Stimulated activated CD4-positive, alpha-beta T cell treated with anti-CD3 and anti-CD28 coated beads, TNF-alpha, amount 100 ng/mL, for 4 hours (primary cell): Measurements from ENCODE around the gene SLC22A13.
"Not testable (repeated sequence)": the region's sequence is repeated elsewhere in the genome, so short reads cannot be mapped to it uniquely, and the experiment has no call there.

Source experiments
- DNase-seq, 3 experiments: peaks; one replicate each; pipeline ENCODE4 v3.0.0-alpha.2; 2020; ENCODE audit warnings: low read depth in 3 of 3

Gene SLC22A13

DNA sequence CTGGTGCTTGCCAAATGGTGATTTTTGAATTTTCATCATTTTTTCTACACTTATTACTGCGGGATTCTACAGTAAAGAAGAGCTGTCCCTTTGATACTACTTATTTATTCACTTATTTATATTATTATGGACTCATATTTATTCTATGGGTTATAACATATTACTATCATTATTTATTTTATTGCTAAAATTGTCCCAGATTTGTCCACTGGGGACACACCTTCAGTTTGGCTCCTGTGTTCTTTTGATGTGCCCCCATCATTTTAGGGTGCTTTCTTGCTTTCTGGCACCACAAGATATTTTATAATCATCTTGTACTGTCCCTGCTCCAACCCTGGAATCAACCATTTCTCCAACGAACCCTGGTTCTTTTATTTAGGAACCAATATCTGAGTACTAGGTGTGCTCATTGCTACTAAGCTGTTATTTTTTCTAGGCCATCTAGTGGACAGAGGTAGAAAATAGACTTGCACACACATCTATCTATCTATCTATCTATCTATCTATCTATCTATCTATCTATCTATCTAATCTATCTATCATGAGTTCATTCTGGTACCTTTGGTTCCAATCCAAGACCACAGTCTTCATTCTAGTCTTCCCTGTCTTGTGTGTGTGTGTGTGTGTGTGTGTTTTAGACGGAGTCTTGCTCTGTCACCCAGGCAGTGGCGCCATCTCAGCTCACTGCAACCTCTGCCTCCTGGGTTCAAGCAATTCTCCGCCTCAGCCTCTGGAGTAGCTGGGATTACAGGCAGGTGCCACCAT, 32.5 kb downstream of the SLC22A13 start:
- no peak for DNase-seq

- DNase-seq: no peak
These were observed 41.3 kb downstream of the SLC22A13 start for GRCh38 chr3:38306941-38307340.

- no peak for DNase-seq
These were observed 42.0 kb downstream of the SLC22A13 start for GRCh38 chr3:38307599-38307998.

- DNase-seq: no peak
These were observed 42.8 kb downstream of the SLC22A13 start for GRCh38 chr3:38308456-38308855.

- no peak for DNase-seq
These were observed 45.9 kb downstream of the SLC22A13 start for GRCh38 chr3:38311476-38311875.

DNA sequence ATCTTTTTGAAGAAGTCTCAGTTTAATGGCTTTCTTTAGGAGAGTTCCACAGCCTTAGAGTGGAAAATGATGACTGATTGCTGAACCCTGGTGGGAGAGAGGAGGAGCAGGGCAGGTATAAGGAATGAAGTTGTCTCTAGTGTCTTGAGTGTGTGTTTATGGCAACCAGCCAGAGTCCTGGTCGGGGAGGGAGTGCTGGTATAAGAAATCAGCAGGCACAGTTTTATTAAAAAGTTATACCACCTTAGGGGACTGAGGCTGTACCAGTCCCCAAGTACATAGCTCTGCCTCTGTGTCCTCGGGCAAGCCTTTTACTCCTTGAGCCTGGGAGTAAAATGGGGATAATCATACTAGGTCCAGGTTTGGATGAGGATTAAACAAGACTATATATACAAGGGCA, 46.3 kb downstream of the SLC22A13 start:
- DNase-seq: no peak

DNA sequence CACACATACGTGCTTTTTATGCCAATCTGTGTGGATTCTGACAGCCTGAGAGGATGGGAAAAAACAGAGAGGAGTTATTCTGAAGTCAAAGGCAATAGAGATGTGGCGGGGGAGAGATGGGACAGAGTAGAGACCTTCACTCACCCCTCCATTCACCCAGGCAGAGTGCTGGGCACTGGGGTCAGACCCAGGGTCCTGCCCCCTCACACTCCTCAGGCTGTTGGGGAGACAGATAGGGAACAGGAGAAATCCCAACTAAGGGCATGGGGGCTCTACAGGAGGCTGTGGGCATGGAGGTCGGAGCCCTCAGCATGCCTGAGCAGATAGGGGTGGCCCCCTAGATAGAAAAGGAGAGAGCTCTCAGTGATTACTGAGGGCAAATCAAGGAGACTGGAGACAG, 46.7 kb downstream of the SLC22A13 start:
- no peak for DNase-seq

DNA sequence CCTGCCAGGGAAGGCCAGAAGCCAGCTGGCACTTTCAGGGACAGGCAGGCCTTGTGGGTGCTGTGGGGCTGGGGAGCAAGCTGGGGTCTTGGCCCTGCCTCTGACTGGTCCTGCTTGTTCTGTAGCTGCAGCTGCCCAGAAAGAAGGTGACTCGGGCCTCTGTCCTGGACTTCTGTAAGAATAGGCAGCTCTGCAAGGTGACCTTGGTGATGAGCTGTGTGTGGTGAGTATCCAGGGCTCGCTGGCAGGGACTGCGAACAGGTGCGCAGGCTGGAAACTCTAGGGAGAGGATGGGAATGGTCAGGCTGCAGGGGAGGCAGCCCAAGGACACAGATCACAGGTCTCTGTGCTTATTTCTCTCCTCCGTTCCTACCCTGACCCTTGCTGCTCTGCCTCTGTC, 47.7 kb downstream of the SLC22A13 start:
- DNase-seq: no peak

- no peak for DNase-seq
These were observed 48.1 kb downstream of the SLC22A13 start for GRCh38 chr3:38313695-38314094.

DNA sequence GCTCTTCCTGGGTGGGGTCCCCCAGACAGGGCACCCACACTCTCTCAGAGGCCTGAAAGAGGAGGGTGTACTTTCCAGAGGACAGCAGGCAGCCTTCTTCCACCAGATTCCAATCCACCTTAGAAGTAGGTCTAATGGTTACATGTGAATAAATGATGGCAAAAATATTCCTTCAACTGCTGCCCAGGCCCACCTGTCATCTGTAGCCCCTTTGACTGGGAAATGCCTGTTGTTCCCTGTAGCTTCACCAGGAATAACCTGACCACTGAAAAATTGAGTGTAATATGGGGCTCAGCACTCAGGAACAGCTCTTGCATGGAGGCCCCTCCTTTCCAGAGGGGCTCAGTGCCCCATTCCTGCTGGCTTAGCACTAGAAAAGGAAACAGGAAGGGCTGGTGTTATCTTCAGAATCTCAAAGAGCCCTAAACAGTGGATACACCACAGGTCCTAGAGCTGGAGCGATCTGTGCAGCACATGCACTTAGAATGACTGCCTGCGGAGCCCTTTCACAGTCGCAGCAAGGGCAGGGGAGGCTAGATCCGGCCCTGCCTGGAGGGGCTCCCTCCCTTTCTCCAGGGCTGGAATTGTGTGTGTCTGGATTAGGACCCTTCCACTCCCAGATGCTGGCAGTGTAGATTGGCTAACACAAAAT, 48.6 kb downstream of the SLC22A13 start:
- no peak for DNase-seq

DNA sequence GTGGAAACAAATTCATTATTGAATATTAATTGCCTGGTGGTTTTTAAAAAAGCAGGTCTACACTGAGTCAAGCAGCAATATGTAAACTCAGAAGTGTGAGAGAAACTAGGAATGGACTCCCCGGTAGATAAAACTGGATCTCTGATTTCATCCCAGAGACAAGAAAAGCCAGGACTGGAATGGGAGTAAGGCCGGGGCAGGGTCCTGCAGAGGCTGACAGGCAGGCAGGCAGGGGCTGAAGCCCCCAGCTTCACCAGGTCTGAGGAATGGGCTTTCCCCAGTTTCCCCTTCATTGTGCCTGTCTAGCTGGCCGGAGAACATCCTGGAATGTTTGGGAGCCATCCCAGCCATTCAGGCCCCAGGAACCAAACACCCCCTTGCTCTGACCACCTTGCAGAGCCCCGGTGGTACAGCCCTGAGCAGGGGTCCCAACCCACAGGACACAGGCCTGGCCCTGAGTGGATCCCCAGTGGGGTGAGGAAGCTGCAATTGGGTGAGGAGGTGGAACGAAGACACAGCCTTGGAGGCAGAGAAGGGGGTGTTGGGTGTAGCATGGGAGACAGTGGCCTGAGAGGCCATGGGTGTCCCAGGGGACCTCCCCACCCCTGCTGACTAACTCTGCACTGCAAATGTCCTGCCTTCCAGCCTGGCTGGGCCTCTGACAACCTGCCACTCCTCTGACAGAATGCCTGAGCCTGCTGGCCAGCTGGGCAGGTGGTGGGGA, 49.3 kb downstream of the SLC22A13 start:
- DNase-seq: no peak

DNA sequence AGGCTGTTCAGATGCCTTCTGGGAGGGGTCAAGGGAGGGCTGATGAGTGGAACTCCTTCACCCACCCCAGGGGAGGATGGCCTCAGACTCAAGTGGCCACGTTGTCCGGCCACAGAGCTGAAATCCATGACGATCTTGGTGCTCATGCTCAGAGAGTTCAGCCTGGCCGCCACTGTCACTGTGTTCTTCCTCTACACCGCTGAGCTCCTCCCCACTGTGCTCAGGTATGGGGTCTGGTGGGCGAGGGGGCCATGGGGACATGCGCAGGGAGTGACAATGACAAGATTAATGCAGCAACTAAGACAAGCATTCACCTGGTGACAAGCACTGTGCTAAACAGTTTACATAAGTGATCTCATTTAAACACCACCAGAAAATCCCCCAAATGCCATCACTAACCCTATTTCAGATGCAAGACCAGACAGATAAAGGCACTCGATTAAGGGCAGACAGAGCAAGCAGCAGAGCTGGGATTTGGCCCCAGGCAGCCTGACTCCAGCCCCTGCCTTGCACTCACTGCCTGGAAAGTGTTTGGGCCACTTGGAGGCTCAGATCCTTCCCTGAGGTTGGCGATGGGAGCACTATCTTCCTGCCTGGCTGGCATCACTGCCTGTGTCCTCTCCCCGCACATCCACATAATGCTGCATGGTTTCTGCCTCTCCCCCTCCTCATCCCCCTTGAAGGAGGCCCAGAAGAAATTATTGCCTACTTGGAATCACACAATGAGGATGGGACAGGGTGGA, 50.0 kb downstream of the SLC22A13 start:
- no peak for DNase-seq

GRCh38 chr3:38316356-38317191, 51.0 kb downstream of the SLC22A13 start:
- DNase-seq: no peak

DNA sequence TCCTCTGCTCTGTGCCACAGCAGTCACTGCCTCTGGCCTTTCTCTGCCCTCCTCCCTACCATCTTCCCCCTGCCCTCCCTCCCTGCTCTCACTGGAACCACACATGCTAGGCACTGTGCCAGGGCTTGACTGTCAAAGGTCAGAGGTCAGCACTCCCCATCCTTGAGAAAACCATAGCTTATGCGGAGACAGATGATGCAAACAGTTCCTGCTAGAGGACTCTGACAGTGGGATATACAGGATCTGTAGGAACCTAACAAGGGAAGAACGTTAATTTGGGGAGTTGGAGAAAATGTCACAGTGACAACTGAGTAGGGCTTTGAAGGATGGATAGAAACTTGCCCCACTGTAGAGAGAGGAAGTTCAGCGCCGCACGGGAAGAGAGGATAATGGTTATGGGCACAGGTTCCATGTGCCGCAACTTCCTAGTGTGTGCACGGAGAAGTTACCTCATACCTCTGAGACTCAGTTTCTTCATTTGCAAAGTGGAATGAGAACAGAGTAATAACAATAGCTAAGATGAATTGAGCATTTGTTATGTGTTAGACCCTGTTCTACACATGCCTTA, 51.7 kb downstream of the SLC22A13 start:
- no peak for DNase-seq

DNA sequence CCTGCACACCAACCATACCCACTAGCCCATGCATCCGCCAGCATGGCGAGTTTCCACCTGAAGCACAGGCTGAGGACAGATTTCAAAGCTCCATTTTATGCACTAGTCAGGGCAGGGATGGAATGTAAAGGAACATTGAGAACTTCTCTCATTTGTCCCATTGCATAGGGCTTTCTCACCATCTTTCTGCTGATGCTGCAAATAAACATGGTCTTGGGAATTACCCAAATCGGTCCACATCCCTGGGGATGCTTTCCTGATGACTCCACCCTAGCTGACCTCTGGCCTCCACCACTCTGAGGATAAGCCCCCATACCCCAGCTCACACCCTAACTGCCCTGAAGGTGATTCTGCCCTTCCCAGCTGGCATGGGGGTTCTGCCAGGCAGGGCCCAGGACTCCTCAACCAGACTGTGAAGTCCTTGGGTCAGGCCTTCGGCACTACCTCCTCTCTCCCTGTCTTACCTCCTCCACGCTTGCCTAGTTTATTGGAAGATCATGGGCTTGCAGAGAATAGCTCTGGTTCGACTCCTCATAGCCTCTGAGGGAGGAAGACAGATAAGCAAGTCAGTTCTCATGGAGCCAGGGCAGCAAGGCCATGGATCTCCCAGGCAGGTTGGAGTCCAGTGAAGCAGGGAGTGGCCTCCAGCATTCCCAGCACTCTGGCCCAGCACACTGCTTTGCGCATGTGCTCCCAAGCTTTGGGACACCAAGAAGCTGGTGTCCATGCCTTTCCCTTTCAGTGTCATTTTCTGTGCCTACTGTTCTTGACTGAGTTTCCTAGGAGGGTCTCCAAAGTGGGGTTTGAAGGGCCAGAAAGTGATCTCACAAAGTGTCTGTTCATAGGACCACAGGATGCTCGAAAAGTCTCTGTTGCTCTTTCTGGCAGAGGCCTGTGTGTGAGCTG, 53.4 kb downstream of the SLC22A13 start:
- DNase-seq: no peak

DNA sequence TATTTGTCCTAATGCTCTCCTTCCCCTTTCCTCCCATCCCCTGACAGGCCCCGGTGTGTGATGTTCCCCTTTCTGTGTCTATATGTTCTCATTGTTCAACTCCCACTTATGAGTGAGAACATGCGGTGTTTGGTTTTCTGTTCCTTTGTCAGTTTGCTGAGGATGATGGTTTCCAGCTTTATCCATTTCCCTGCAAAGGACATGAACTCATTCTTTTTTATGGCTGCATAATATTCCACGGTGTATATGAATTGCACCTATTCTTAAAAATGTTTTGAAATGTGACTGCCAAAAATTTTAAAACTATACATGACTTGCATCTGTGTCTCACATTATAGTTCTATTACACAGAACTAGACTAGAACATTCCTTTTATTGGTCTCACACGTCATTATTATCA, 55.0 kb downstream of the SLC22A13 start:
- not testable (repeated sequence) for DNase-seq

DNA sequence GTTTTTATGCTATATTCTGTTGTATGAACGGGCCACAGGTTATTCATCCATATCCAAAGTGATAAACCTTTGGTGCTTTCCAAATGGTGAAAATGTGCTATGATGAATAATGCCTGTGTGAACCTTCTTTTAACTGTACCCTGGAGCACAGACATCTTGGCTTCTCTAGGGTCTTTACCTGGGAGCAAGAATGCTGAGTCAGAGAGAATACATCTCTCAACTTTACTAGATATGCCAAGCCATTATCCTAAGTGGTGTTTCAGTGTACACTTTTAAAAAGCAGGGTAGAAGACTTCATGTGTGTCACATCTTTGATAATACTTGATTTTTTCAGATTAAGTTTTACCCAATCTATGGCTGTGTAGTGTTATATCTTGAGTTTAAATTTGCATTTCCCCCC, 57.4 kb downstream of the SLC22A13 start:
- no peak for DNase-seq

DNA sequence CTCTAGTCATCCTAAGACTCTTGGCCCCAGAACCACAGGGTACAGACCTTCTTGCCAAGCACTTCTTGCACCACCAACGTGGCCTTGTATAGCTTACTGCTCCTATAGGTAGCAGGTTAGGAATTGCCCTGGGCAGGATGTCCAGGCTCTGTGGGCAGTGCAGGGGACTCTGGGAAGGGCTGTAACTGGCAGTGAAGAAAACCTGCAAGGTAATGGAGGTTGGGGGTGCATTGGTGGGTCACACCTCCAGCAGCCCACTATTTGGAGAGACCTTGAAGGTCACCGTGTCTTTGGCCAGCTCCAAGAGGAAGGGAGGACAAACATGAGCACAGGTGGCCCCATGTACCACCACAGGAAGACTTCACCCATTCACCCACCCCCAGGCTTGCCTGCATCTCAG, 59.6 kb downstream of the SLC22A13 start:
- DNase-seq: no peak

DNA sequence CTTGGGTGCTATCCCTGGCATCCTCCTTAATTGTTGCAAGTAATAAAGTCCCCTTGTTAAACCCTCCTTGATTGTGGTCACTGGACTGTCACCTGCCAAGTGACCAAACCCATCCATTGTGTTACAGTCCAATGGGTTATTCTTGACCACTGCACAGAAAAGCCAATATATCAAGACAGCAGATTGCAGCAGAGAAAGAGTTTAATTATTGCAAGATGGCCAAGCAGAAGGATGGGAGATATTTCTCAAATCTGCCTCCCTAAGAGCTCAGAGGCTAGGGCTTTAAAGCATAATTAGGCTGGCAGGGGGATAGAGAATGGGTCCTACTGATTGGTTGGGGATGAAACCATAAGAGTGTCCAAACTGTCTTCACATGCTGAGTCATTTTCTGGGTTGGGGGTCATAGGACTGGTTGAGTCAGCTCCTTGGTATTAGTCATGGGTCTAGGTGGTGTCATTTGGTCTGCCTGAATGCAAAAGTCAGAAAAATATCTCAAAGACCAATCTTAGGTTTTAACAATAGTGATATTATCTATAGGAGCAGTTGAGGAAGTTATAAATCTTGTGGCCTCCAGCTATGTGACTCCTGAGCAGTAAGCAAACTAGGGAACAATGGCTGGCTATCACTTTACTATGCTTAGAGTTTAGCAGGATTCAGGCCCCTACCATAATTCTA, 61.9 kb downstream of the SLC22A13 start:
- DNase-seq: no peak
